Epidermal melanocyte (primary cell): Measurements from ENCODE around the gene CSRP1.

Experiments
- DNase-seq: peaks from one replicate; pipeline ENCODE4 v3.0.0; 2011; ENCODE audit warnings: low spot score; ENCODE audit not compliant: insufficient read length

Gene CSRP1

DNA sequence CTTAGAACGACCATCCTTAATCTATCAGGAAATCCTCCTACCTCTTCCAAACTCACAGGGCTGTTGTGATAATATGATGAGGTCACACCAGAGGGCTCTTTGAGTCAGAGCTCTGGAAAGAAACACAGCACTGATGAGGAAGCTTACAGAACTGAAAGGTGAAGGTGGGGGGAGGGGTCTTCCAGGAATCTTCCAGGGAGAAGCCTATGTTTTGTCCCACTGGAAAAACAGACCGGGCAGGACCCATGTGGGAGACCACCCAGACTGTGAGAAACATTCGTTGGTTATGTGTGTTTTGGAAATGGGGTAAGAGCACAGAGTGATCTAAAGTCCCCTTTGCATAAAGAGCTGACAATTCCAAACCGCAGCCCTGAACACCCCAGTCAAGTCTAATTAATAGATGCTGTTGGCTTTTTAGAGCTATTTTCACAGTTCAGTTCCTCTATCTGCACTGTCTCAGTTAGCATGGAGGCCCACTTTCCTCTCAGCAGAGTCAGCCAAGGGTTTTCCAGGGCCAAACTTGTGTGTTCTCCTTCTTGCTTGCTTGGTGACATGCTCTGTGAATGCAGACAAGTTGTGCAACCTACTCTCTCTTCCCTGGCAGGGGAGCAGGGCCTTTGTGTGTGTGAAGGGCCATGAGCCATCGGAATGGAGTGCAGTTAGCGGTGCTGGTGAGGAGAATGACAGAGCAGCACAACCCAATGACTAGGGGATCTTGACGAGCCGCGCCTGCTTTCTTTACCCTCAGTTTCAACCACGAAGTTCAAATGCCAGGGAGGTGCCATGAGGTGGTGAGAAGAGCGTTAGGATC, 50.2 kb downstream of the CSRP1 start:
- peak; percentile 33 for DNase-seq

GRCh38 chr1:201455098-201455497, 51.8 kb downstream of the CSRP1 start:
- no peak for DNase-seq

DNA sequence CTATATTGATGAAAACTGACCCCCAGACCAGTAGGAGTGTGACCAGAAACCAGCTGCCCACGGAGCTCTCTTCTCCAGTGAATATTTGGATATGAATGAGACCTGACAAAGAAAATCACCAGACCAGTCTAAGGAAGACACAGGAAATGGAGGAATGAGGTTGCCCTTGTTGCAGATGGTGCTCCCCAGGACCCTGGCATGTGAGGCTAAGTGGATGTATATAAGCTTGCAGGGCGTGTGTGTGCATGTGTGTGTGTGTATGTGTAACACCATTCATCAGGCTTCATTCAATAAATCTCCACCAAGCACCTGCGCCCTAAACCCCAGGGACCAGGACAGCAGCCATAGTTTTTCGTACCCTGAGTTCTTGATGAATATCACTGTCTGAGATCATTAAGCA, 52.3 kb downstream of the CSRP1 start:
- DNase-seq: no peak

DNA sequence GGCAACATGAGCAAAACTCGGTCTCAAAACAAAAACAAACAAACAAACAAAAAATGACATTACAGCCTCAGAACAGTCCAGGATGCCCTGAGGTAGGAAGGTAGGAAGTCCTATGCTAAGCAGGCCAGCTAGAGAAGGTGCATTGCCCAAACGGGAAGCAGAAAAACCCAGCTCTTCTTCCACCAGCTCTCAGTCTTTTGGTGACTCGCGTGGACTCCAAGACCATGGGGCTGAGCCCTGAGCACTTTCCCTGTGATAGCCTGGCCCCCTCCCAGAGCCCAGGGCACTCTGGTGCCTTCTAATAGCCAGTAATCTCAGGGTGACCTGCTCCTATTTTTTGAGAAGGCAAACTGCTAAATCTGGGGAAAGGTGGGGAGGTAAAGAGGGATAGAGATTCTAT, 54.1 kb downstream of the CSRP1 start:
- DNase-seq: no peak

DNA sequence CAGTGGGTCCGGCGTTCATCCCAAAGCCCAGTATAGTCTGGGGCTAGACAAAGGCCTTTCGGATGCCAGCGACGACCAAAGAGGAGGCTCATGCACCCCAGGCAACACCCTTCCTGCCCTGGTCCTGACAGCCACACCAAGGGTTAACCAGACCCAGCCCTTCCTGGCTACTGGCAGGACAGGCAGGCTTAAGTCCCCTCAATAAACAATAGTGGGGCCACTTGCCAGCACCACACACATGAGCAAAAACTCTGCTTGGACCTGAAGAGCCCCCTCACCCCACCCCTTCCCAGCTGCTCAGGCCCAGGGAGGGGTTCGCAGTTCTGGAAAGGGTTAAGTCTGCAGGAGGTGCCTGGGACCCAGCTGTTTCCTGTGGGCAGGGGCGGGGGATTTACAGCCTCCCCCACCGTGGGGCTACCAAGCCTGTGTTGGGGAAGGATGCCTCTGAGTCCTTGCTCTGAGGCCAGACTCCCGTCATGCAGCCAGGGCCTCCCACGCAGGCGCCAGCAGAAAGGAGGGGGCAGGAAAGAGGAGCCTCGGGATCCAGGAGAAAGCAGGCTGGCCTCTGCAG, 56.1 kb downstream of the CSRP1 start:
- DNase-seq: no peak

DNA sequence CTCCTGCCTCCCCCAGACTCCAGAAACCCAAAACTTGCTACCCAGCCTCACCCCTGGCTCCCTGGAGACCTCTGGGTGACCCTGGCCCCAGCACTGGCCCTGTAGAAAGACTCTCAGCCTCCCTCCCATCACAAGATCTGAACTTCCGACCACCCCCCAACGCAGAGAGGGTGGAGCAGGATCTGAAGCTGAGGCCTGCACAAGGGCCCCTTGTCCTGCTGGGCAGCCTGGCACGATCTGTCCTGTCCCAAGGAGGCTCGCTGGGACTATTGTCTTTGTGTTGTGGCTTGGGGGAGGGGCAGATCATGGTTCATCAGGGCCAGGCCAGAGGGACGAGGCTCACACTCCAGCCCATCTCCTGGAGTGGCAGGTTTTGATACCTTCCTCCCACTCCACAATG, 57.9 kb downstream of the CSRP1 start:
- DNase-seq: no peak

DNA sequence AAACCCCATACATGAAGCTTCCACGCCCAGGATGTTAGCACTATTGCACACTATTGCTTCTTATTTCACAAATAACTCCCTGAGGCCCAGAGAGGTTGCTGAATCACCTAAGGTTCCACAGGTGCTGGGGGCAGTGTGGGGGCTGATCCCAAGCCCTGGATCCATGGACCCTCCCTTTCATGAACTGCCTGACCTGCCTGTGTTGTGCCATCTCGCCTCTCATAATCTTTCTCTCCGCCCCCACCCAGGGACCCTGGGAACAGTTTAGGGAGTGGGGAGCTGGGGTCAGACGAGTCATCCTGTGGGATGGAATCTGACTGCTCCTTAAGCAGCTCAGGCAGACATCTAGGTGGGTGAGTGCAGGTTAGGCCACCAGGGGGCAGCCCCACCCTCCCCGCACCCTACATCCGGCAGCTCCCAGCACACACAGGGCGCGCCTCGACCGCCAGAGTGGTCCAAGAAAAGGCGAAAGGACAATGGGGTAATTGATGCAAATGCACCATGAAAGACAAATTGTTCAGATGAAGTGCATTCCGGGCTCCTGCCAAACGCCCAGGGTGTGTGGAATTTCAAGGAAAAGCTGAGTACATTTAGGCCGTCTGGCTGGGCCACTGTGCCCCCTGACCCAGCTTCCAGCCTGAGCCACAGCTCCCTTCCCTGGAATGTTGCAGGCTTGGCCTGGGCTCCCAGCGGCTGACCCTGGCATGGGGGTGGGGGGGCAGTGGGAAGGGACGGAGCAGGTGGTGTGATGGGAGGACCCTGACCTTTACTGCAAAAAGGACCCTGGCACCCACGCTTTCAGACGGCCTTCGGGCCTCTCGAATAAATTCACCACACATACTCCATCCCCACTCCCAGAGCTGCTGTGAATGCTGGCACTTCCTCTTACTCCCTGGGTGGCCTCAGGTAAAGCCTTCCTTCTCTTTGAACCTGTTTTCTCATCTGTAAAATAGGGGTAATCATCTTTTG, 58.7 kb downstream of the CSRP1 start:
- DNase-seq: peak; percentile 81

- no peak for DNase-seq
These were observed 61.6 kb downstream of the CSRP1 start for GRCh38 chr1:201445310-201445709.

- DNase-seq: no peak
These were observed 62.1 kb downstream of the CSRP1 start for GRCh38 chr1:201444792-201445191.

GRCh38 chr1:201443747-201444146, 63.2 kb downstream of the CSRP1 start:
- no peak for DNase-seq

GRCh38 chr1:201436969-201437368, 70.0 kb downstream of the CSRP1 start:
- DNase-seq: no peak

GRCh38 chr1:201436393-201436792, 70.5 kb downstream of the CSRP1 start:
- no peak for DNase-seq

DNA sequence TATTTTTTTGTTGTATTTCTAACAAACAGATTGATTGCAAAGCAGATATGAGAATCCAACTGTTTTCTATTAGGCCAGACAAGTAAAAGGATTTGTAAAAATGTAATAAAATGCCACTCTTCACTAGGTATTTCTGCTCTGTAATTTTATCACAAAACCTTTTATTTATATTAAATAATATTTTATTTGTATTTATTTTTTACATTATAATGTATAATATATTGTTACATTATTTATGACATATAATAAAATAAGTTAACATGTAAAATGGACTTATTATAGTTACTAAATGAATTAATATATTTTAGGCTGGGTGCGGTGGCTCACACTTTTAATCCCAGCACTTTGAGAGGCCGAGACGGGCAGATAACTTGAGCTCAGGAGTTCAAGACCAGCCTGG, 72.7 kb downstream of the CSRP1 start:
- no peak for DNase-seq

GRCh38 chr1:201433609-201434008, 73.3 kb downstream of the CSRP1 start:
- DNase-seq: no peak
